GM04504 (cell line): ENCODE measurements around the gene ANKRD40.

Experiments
- DNase-seq: peaks from one replicate; pipeline ENCODE4 v3.0.0-alpha.2; 2012; ENCODE audit warnings: low read depth

The ANKRD40 gene

DNA sequence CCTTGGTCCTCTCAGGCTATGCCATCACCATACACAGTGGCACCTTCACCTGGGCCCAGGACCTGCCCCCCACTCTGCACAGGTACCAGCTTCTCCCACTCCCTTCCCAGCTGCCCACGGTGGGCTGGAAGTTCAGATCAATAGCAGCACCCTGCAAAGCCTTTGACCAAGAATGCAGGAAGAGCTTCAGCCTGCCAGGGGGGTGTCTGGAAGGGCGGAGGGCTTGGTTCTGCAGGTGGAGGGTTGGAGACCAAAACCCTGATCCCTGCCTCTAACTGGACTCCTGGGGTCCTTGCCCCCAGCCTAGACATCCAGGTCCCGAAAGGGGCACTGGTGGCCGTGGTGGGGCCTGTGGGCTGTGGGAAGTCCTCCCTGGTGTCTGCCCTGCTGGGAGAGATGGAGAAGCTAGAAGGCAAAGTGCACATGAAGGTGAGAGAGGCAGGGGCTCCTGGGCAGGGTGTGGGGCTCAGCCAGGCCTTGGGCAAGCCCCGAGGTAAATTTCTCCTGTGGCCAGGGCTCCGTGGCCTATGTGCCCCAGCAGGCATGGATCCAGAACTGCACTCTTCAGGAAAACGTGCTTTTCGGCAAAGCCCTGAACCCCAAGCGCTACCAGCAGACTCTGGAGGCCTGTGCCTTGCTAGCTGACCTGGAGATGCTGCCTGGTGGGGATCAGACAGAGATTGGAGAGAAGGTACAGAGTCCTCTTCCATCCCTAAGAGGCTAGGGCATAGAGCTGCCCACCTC is 38.7 kb downstream of the ANKRD40 start:
- DNase-seq = no peak

DNA sequence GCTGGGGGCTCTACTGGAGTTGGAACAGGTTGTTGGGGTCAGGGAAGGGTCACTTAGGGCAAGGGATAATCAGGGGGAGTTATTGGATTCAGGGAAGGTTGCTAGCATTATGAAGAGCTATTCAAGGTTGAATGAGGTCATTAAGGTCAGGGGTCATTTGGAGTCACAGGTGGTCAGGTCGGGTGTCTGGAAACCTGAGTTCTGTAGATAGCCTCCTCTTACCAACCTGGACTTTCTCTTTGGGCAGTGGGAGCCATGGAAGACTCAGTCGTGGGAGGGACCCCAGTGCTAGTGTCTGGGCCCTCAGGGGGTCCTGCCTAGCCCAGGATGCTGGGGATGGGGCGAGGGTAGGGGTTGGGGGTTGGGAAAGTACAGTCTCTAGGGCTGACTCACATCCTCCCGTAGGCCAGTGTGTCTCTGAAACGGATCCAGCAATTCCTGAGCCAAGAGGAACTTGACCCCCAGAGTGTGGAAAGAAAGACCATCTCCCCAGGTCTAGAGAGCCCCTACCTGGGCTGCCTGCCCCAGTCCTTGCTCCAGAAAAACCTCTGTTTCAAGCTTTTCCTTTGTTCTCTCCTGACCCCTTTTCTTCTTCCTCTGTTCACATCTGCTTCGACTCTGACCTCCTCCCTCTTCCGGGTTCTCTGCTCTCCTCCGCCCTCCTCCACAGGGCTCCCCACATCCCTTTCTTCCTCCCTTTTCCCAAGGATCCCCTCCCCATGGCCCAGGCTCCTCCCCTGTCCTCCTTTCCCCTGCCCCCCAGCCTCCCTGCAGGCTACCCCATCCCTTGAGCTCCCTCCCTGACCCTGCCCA is 39.5 kb downstream of the ANKRD40 start:
- no peak for DNase-seq

DNA sequence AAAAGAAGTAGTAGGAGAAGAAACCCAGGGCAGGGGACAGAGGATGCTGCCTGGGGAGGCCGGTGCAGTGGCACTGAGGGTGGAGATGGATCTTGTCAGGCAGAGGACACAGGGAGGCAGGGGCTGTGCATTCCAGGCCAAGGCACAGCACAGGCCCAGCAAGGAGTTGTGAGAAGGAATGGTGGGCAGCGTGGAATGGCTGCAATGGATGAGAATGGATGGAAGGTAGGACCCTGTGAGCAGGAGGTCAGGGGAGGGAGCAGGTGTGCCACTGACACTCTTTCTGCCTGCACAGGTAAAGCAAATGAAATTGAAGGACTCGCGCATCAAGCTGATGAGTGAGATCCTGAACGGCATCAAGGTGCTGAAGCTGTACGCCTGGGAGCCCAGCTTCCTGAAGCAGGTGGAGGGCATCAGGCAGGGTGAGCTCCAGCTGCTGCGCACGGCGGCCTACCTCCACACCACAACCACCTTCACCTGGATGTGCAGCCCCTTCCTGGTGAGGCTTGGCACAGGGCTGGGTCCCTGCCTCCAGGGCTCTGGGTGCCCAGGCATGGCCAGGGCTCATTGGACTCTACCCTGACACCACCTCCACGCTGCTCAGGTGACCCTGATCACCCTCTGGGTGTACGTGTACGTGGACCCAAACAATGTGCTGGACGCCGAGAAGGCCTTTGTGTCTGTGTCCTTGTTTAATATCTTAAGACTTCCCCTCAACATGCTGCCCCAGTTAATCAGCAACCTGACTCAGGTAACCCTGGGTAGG is 40.3 kb downstream of the ANKRD40 start:
- DNase-seq = no peak

DNA sequence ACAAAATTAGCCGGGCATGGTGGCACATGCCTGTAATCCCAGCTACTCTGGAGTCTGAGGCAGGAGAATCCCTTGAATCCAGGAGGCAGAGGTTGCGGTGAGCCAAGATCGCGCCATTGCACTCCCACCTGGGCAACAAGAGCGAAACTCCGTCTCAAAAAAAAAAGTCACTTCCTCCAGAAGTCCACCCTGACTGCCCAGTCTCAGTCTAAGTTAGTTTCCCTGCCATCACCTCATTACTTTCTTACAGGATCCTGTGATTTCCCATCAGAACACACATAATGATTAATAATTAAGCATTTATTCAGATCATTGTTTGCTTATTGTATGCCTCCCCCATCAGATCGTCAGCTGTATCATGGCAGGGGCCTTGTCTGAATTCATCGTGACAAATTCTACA is 41.4 kb downstream of the ANKRD40 start:
- DNase-seq = no peak

DNA sequence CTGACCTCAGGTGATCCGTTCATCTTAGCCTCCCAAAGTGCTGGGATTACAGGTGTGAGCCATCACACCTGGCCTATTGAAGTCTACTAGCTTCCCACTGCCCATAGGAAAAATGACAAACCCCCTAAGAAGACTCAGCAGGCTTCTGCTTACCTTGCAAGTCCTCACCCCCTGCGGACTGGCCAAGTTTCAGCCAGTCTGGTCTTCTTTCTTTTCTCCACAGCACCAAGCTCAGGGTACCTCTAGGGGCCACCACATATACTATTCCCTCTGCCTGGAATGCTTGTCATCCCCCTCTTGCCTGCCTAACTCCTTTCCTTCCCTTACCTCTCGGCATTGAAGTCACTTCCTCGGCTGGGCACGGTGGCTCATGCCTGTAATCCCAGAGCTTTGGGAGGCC is 41.9 kb downstream of the ANKRD40 start:
- no peak for DNase-seq

DNA sequence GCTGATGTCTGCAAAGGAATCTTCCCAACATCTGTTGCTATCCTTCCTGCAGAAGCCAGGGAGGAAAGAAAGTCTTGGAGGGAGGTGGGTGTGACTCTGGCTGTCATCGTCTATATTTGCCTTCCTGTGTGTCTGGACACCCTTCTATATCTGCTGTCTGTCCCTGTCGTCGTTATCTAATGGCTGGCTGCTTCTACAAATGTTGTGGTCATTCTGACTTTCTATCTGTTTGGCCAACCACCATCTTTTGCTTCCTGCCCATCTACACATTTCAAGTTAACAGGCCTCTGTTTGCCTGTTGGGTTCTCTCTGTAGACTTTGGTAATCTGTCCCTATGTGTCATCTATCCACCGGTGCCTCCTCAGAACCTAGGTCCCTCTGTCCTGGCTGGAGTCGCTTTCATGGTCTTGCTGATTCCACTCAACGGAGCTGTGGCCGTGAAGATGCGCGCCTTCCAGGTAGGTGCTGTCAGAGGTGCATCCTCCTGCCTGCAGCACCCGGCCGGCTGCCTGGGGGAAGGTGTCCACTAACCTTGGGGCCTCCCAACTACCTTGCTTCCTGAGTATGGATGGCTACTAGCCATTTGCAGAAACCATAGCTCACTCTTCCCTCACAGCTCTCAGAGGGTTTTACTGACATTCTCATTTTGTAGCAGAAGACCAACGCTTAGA is 42.8 kb downstream of the ANKRD40 start:
- no peak for DNase-seq

DNA sequence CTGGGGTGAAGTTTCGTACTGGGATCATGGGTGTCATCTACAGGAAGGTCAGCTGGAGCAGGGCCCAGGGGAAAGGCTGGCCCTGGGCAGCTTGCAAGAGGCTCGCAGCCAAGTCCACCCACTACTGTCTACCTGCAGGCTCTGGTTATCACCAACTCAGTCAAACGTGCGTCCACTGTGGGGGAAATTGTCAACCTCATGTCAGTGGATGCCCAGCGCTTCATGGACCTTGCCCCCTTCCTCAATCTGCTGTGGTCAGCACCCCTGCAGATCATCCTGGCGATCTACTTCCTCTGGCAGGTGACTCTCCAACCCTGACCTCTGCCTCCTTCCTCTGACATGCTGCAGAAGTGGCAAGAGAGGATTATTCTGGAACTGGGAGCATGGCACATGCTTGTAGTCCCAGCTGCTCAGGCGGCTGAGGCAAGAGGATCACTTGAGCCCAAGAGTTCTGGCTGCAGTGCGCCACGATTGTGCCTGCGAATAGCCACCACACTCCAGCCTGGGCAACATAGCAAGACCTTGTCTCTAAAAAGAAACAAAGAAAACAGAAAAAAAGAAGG is 43.8 kb downstream of the ANKRD40 start:
- no peak for DNase-seq

DNA sequence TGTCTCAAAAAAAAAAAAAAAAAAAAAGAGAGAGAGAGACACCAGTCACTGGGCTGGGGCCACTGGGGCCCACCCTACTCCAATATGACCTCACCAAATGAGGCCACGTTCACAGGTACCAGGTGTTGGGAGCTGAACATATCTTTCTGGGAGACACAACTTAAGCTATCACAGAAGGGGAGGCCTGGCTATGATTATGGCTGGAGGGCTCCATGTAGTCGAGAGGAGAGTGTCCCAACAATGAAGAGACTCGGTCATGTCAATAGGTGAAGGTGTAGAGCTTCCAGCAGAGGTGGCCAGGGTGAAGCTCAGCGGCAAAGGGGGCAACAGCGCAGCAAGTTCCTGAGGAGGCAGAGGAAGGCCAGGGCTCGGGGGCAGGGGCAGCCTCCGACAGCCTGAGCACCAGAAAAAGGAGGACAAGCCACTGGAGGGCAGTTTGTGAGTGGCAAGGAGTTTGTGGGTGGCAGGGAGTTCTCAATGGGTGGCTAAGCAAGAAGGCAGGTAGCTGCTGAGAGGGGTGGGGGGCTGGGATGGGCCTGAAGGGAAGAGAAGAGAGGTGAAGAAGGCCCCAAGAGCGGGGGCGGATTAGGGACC is 45.0 kb downstream of the ANKRD40 start:
- no peak for DNase-seq

DNA sequence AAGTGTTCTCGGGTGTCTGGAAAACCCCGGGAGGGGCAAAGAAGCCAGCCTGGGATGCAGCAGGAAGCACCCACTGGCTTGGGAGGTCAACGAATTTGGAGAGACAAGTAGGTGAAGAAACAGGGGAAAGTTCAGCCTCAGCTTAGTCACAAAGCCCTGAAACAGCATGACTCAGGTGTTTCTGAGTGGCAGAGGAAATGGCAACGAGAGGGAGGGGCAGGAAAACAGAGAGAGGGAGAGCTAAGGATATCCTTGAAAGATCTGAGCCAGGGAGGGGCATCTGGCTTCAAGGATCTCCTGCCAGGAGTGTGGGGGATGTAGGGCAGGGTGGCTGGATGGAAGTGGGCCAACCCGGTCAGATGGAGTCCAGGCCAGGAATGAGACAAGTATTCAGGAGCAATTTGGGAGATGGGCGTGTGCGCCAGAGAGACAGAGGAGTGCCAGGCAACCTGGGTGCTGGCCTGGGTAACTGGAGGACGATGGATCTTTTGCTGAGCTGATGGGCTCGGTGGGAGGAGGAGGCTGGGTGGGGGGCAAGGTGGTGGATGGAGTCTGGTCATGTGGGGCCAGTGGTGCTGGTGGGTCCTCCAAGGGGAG is 45.8 kb downstream of the ANKRD40 start:
- DNase-seq = peak; percentile 87

DNA sequence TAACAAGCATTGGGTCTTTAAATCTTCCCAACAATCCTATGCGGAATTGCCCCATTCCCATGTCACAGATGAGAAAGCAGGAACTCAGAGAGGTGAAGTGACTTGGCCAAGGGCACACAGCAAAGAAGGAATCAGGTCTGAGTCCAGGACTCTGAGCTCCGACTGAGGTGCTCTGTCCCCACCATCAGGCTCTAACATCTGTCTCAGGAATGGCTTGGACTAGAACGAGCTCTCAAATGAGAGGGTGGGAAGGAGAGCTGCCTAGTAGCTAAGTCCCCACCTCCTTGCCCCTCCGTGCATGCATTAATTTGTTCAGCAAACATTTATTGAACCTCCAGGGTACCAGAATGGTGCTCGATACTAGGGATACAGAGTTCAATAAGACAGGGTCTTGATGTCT is 46.4 kb downstream of the ANKRD40 start:
- no peak for DNase-seq

DNA sequence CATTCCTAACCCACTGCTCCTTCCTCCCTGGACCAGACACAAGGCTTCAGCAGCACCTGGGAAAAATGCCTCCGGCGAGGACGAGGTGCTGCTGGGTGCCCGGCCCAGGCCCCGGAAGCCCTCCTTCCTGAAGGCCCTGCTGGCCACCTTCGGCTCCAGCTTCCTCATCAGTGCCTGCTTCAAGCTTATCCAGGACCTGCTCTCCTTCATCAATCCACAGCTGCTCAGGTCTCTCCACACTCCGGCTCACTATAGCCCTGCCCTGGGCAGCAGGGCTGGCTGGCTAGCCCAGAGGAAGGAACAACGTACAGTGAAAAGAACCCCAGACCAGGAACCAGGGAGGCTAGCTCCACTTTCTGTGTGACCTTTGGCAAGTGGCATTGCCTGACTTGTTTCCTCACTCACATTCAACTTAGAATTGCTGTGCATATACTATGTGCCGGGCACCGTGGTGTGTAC is 46.8 kb downstream of the ANKRD40 start:
- DNase-seq = no peak

DNA sequence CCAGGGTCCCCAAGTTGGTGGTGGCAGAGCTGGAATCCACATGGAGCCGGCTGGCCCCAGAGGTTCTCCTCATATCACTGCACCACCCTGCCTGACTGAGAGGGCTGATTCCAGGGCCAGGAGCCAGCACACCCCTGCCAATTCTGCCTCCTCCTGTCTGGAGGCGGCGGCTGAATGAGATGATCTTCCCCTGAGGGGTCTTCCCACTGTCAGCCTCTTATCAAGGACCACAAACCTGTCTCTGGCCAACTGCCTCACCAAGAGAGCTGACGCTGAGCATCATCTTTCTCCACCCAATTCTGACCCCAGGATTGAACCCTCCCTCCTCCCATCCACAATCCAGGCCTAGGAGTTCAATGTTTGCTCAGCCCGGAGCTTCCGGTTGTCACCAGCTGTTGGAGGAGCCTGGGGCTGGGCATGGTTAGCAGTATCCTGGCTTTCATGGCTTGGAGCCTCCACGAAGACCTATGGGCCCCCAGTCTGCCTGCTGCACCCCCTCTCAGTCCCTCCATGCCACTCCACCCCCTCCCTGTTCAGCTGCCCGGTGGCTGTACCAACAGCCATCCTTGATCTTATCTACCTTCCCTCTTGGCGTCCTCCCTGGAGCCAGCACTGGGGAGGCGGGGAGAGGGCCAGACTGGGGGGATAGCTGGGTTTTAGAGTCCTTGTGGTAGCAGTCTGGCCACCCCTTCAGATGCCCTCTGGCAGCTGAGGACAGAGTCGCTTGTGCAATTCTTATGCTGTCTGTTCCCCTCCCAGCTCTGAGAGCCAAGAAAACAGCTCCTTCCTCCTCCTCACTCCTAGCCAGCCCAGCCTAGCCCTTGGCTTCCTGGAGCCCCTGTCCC is 47.5 kb downstream of the ANKRD40 start:
- no peak for DNase-seq

DNA sequence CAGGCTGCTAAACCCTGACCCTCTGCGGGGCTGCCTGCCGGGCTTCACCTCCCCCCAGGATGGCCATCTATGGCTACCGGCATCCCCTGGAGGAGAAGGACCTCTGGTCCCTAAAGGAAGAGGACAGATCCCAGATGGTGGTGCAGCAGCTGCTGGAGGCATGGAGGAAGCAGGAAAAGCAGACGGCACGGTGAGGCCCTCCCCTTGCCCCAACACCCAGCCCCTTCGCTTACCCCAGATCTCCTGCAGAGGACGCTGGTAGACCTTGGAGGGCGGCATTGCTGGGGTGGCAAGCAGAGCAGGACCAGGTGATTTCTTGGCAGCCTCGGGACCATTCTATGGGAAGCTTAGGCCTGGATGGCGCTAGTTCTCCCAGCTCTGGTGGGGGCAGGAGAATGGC is 48.5 kb downstream of the ANKRD40 start:
- DNase-seq = no peak

DNA sequence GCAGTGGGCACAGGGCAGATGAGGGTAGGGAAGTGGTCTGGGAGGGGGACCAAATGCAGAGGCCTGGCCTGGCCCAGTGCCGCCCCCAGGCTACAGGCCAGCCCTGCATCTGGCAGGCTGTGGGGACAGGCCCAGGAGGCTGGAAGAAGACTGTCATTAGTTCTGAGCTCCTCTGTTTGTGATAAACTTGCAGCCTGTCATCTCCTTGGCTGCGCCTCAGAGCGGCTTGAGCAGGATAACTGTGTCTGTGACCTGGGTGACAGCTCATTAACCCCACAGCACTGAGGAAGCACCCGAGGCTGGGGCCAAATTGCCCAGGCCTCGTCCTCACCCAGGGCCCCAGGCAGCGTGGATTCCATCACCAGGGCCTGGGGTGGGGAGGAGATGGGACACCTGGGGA is 49.1 kb downstream of the ANKRD40 start:
- no peak for DNase-seq

DNA sequence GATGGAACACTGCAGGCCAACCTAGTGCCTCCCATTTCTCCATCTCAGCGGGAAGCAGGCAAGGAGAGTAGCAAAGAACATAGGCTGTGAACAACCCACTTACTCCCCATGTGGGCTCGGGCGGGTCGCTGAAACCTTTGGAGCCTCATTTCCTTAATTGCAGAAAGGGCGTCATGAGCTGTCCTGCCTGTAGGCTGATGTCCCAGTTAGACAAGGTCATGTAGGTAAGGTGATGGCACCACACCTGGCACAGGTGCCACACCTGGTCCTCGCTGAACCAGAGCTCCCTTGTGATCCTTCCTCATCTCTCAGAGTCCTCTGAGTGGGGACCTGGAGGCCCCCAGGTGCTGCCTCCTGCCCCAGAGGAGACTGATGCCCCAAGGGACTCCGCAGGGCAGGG is 50.1 kb downstream of the ANKRD40 start:
- DNase-seq = no peak

DNA sequence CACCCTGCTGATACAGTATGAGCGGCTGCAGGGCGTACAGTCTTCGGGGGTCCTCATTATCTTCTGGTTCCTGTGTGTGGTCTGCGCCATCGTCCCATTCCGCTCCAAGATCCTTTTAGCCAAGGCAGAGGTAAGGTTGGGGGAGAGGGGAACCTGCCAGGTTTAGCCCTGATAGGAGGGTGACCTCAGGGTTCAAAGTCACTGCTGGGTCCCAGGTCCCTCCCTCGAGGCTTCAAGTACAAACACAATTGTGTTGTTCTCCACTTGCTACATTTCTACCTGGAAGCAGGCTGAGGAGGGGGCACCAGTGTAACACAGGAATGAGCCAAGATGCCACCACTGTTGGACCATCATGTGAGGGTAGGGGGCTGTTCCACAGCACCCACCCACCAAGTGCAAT is 50.7 kb downstream of the ANKRD40 start:
- DNase-seq = no peak

DNA sequence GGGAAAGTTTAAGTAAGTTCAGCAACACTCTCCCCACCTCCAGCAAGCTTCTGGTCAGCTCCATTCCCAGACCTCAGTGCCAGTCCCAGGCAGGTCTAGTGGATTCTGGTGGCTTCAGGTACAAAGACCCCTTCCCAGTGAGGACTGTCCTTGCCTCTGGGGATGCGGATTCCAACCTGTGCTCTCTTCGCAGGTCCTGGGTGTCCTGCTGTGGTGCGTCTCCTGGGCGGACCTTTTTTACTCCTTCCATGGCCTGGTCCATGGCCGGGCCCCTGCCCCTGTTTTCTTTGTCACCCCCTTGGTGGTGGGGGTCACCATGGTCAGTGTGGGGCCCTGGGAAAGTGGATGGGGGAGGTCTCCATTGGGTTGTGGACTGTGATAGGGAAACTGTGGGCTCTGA is 51.2 kb downstream of the ANKRD40 start:
- DNase-seq = no peak

DNA sequence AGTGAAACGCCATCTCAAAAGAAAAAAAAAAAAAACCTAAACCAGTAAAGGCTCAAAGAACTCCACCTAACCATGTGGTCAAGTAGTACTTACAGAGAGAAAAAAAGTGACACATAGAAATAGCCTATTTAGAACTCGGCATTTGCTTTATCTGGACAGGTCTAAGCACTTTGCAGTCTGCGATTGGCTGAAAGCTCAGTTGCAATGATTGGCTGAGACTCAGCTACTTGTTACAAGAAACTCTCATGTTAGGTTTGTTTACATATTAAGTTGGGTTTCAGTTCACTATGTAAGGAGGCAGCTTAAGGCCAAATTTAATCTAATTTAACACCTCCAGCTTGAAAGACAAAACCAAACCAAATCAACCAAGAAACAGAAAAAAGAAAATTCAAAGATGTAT is 54.0 kb downstream of the ANKRD40 start:
- DNase-seq = no peak

DNA sequence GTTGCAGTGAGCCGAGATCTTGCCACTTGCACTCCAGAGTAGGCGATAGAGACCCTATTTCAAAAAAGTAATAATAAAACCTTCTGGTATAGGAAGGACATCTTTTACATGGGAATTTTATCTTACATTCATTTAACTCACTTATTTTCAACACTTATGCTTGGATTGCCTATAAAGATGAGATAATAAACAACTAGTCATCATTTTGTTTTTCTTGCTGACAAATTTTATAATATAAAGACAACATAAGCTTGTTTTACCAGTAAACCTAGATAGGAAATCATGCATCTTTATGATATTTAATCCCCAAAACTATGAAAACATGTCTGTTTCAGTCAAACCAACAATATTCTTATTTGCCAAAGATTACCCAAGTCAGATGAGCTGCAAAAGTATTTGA is 56.1 kb downstream of the ANKRD40 start:
- DNase-seq = no peak
